8988T (cell line): ENCODE results near the gene GNB2.
"Not testable (repeated sequence)": the region's sequence is repeated elsewhere in the genome, so short reads cannot be mapped to it uniquely, and the experiment has no call there.

ENCODE experiments used
- DNase-seq: peaks from one replicate; pipeline ENCODE4 v3.0.0; 2011

The GNB2 gene

GRCh38 chr7:100705320-100705752, 31.8 kb downstream of the GNB2 start:
- peak; percentile 70 for DNase-seq

- DNase-seq = peak; percentile 73
Measured at GRCh38 chr7:100705753-100706671, 32.5 kb downstream of the GNB2 start, which contains the start of gene POP7. Gene POP7, plus strand, starts transcription at chr7:100706121. Its CDS starts 710 bp downstream, at chr7:100706831.

- DNase-seq = no peak
Measured at GRCh38 chr7:100706672-100707311, 33.3 kb downstream of the GNB2 start.

- no peak for DNase-seq
Measured at GRCh38 chr7:100708395-100708794, 34.9 kb downstream of the GNB2 start.

- DNase-seq = no peak
Measured at GRCh38 chr7:100710452-100710851, 36.9 kb downstream of the GNB2 start.

- no peak for DNase-seq
Measured at GRCh38 chr7:100711369-100711768, 37.8 kb downstream of the GNB2 start.

- DNase-seq = no peak
Measured at GRCh38 chr7:100714725-100715124, 41.2 kb downstream of the GNB2 start.

GRCh38 chr7:100717073-100717472, 43.5 kb downstream of the GNB2 start:
- not testable (repeated sequence) for DNase-seq

- no peak for DNase-seq
Measured at GRCh38 chr7:100719523-100720278, 46.2 kb downstream of the GNB2 start.

GRCh38 chr7:100720279-100720670, 46.7 kb downstream of the GNB2 start, which contains the start of gene EPO:
Gene EPO, plus strand, starts transcription at chr7:100720468. Its CDS starts 513 bp downstream, at chr7:100720981.
- no peak for DNase-seq

GRCh38 chr7:100720671-100721504, 47.3 kb downstream of the GNB2 start:
- no peak for DNase-seq

- DNase-seq = no peak
Measured at GRCh38 chr7:100721505-100721812, 47.9 kb downstream of the GNB2 start.

- DNase-seq = no peak
Measured at GRCh38 chr7:100722480-100723212, 49.1 kb downstream of the GNB2 start.

GRCh38 chr7:100723732-100724275, 50.3 kb downstream of the GNB2 start:
- DNase-seq = no peak

- DNase-seq = not testable (repeated sequence)
Measured at GRCh38 chr7:100724364-100724763, 50.8 kb downstream of the GNB2 start.

GRCh38 chr7:100726996-100727761, 53.6 kb downstream of the GNB2 start:
- DNase-seq = no peak

GRCh38 chr7:100728196-100728595, 54.7 kb downstream of the GNB2 start:
- DNase-seq = no peak
